T47D (cell line): ENCODE results near the gene CADM2.
"Not testable (repeated sequence)": the region's sequence is repeated elsewhere in the genome, so short reads cannot be mapped to it uniquely, and the experiment has no call there.

Experiments
- DNase-seq, 2 experiments: peaks; one replicate each; pipeline versions ENCODE4 v3.0.0 to v3.0.0-alpha.2; 2011 to 2012; ENCODE audit warnings: low read depth in 1 of 2, low spot score in 1 of 2
- JUND ChIP-seq: IDR thresholded peaks from 2 replicates; pipeline ENCODE4 v1.6.1; 2012; ENCODE audit warnings: low read depth
- in situ Hi-C: cut with HindIII; loops from 2 replicates; pipeline ENCODE4 v1.10.0; 2016; ENCODE audit warnings: low sequenced_read_pairs, low pct_unique_long_range_greater_than_20kb

CADM2 gene

GRCh38 chr3:85631070-85631469, 672.3 kb downstream of the CADM2 start:
- DNase-seq, result no peak
- in situ Hi-C loops, result no loop called here
- TF ChIP-seq JUND, result no peak

GRCh38 chr3:85632921-85633320, 674.1 kb downstream of the CADM2 start:
- TF ChIP-seq JUND, result no peak
- no peak for DNase-seq
- in situ Hi-C loops, result no loop called here

- no peak for TF ChIP-seq JUND
- in situ Hi-C loops, result no loop called here
- DNase-seq, result no peak
These were observed 693.6 kb downstream of the CADM2 start for GRCh38 chr3:85652360-85652759.

GRCh38 chr3:85660451-85660850, 701.7 kb downstream of the CADM2 start:
- TF ChIP-seq JUND, result no peak
- no peak for DNase-seq
- in situ Hi-C loops, result no loop called here

- DNase-seq, result no peak
- no peak for TF ChIP-seq JUND
- in situ Hi-C loops, result no loop called here
These were observed 703.7 kb downstream of the CADM2 start for GRCh38 chr3:85662462-85662861.

GRCh38 chr3:85667744-85668143, 709.0 kb downstream of the CADM2 start:
- TF ChIP-seq JUND, result no peak
- in situ Hi-C loops, result no loop called here
- DNase-seq, result no peak

GRCh38 chr3:85670634-85671205, 711.9 kb downstream of the CADM2 start:
- in situ Hi-C loops, result no loop called here
- no peak for TF ChIP-seq JUND

GRCh38 chr3:85672761-85673160, 714.0 kb downstream of the CADM2 start:
- no peak for DNase-seq
- TF ChIP-seq JUND, result no peak
- in situ Hi-C loops, result no loop called here

More at GRCh38 chr3:85670634-85671205, 711.9 kb downstream of the CADM2 start:
- no peak for DNase-seq

GRCh38 chr3:85678713-85679112, 719.9 kb downstream of the CADM2 start:
- TF ChIP-seq JUND, result no peak
- no peak for DNase-seq
- in situ Hi-C loops, result no loop called here

- DNase-seq, result no peak
- TF ChIP-seq JUND, result no peak
- in situ Hi-C loops, result no loop called here
These were observed 723.1 kb downstream of the CADM2 start for GRCh38 chr3:85681906-85682305.

- TF ChIP-seq JUND, result no peak
- DNase-seq, result no peak
- in situ Hi-C loops, result no loop called here
These were observed 732.4 kb downstream of the CADM2 start for GRCh38 chr3:85691196-85691595.

- TF ChIP-seq JUND, result no peak
- in situ Hi-C loops, result no loop called here
- DNase-seq, result no peak
These were observed 738.4 kb downstream of the CADM2 start for GRCh38 chr3:85697156-85697555.

- no peak for TF ChIP-seq JUND
- DNase-seq, result no peak
- in situ Hi-C loops, result no loop called here
These were observed 747.3 kb downstream of the CADM2 start for GRCh38 chr3:85706130-85706529.

GRCh38 chr3:85708325-85708724, 749.5 kb downstream of the CADM2 start:
- DNase-seq, in situ Hi-C loops: not testable (repeated sequence)
